ENCODE results near the gene TNFSF4.

The TNFSF4 gene

DNA sequence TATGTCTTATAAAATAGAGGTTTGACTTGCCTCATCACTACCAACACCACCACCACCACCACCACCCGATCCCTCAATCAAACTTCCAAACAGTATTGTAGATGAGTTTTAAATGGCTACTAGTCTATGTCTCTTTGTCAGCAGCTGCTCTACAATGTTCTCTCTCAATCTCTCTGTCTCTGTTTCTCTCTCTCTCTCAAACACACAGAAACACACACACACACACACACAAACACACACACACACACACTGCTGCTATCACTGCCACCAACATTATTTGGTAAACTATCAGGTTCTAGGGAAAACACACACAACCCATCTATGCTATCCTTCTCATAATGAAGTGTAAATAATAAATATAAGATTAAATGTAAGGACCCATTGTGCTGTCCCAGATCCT is 2.4 kb downstream of the TNFSF4 start:
- TF ChIP-seq, protein P1, sequence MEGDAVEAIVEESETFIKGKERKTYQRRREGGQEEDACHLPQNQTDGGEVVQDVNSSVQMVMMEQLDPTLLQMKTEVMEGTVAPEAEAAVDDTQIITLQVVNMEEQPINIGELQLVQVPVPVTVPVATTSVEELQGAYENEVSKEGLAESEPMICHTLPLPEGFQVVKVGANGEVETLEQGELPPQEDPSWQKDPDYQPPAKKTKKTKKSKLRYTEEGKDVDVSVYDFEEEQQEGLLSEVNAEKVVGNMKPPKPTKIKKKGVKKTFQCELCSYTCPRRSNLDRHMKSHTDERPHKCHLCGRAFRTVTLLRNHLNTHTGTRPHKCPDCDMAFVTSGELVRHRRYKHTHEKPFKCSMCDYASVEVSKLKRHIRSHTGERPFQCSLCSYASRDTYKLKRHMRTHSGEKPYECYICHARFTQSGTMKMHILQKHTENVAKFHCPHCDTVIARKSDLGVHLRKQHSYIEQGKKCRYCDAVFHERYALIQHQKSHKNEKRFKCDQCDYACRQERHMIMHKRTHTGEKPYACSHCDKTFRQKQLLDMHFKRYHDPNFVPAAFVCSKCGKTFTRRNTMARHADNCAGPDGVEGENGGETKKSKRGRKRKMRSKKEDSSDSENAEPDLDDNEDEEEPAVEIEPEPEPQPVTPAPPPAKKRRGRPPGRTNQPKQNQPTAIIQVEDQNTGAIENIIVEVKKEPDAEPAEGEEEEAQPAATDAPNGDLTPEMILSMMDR (IDR thresholded peaks at IDR 0.05; ENCODE audit: poor library complexity, severe bottlenecking): no peak
- Histone ChIP-seq H3K36me3 (ENCODE audit: low read depth) (no peaks in the 10 kb centered on the region), H3K27ac (ENCODE audit: poor library complexity, severe bottlenecking) (no peak overlapping the region), H3K9me3 (ENCODE audit: severe bottlenecking) (no peaks in the 10 kb centered on the region), H3K4me1 (ENCODE audit: insufficient read depth, poor library complexity, severe bottlenecking) (peaks cover 6% of the 10 kb centered on the region), H3K27me3 (ENCODE audit: insufficient read depth, poor library complexity, severe bottlenecking) (no peaks in the 10 kb centered on the region), H3K4me3 (ENCODE audit: severe bottlenecking) (no peak overlapping the region)
- ATAC-seq (ENCODE audit: low read depth) (no peak), DNase-seq (ENCODE audit: low spot score) (no peak)

GRCh38 chr1:173202424-173203145 is 4.5 kb downstream of the TNFSF4 start:
- no peaks in the 10 kb centered on the region for H3K27me3 ChIP-seq (ENCODE audit: insufficient read depth, poor library complexity, severe bottlenecking)
- no peaks in the 10 kb centered on the region for H3K9me3 ChIP-seq (ENCODE audit: severe bottlenecking)
- H3K4me3 ChIP-seq (ENCODE audit: severe bottlenecking): no peak overlapping the region
- no peak overlapping the region for H3K27ac ChIP-seq (ENCODE audit: poor library complexity, severe bottlenecking)
- H3K36me3 ChIP-seq (ENCODE audit: low read depth): no peaks in the 10 kb centered on the region
- peaks cover 6% of the 10 kb centered on the region for H3K4me1 ChIP-seq (ENCODE audit: insufficient read depth, poor library complexity, severe bottlenecking)
- TF ChIP-seq, protein P1 (IDR thresholded peaks at IDR 0.05; ENCODE audit: poor library complexity, severe bottlenecking): peak; percentile 85
- ATAC-seq (ENCODE audit: low read depth) (peak; percentile 67), DNase-seq (ENCODE audit: low spot score) (no peak)

- H3K27ac ChIP-seq (ENCODE audit: poor library complexity, severe bottlenecking): no peak overlapping the region
- no peak overlapping the region for H3K4me3 ChIP-seq (ENCODE audit: severe bottlenecking)
- no peaks in the 10 kb centered on the region for H3K27me3 ChIP-seq (ENCODE audit: insufficient read depth, poor library complexity, severe bottlenecking)
- TF ChIP-seq, protein P1 (IDR thresholded peaks at IDR 0.05; ENCODE audit: poor library complexity, severe bottlenecking): no peak
- H3K36me3 ChIP-seq (ENCODE audit: low read depth): no peaks in the 10 kb centered on the region
- no peak for ATAC-seq (ENCODE audit: low read depth)
- H3K4me1 ChIP-seq (ENCODE audit: insufficient read depth, poor library complexity, severe bottlenecking): peaks cover 6% of the 10 kb centered on the region
- H3K9me3 ChIP-seq (ENCODE audit: severe bottlenecking): no peaks in the 10 kb centered on the region
- DNase-seq (ENCODE audit: low spot score): no peak
Observed at GRCh38 chr1:173201969-173202368, 5.2 kb downstream of the TNFSF4 start.

DNA sequence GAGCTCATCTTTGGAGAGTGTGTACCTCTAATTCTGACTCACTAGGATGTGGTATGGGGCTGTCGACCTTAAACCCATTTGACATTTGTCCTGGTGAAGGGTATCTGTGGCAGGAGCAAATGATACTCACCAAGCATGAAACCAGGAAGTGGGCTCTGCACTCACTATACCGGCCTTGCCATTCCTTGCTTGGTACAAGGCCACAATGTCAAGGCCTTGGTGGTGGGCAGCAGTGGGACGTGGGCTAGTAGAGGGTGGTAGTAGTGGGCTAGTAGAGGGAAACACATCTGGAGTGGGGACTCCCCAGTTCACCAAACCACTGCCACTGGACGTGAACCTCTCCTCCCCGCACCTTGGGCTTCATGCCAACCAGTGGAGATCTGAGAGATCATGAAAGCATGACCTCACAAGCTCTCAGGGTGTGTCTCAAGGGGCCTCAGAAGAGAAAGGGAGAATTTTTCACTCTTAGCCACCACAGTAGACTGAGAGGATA is 11.5 kb downstream of the TNFSF4 start:
- Histone ChIP-seq H3K4me3 (ENCODE audit: severe bottlenecking) (no peak overlapping the region), H3K9me3 (ENCODE audit: severe bottlenecking) (no peaks in the 10 kb centered on the region), H3K4me1 (ENCODE audit: insufficient read depth, poor library complexity, severe bottlenecking) (peaks cover 6% of the 10 kb centered on the region), H3K36me3 (ENCODE audit: low read depth) (no peaks in the 10 kb centered on the region), H3K27ac (ENCODE audit: poor library complexity, severe bottlenecking) (no peak overlapping the region), H3K27me3 (ENCODE audit: insufficient read depth, poor library complexity, severe bottlenecking) (no peaks in the 10 kb centered on the region)
- ATAC-seq (ENCODE audit: low read depth): no peak
- DNase-seq (ENCODE audit: low spot score): no peak
- TF ChIP-seq, protein P1 (IDR thresholded peaks at IDR 0.05; ENCODE audit: poor library complexity, severe bottlenecking): no peak

DNA sequence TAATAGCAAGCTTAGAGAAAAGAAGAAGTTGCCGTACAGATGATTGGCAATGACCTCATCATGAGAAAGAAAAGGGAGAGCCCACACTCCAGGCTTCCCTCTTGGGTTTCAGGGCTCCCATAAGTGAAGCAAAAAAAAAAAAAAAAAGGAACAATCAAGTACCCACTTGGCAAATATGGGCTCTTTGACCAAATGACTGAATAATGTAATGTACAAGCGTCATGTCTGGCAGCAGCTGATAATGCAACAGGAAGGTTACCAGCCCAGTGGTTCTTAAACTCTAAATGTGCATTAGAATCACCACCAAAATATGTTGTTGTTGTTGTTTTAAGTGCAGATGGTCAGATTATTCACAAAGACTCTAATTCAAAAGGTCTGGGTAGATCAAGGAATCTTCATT is 13.5 kb downstream of the TNFSF4 start:
- TF ChIP-seq, protein P1 (IDR thresholded peaks at IDR 0.05; ENCODE audit: poor library complexity, severe bottlenecking): no peak
- no peaks in the 10 kb centered on the region for H3K9me3 ChIP-seq (ENCODE audit: severe bottlenecking)
- H3K4me1 ChIP-seq (ENCODE audit: insufficient read depth, poor library complexity, severe bottlenecking): peaks cover 14% of the 10 kb centered on the region
- H3K36me3 ChIP-seq (ENCODE audit: low read depth): no peaks in the 10 kb centered on the region
- DNase-seq (ENCODE audit: low spot score) (no peak), ATAC-seq (ENCODE audit: low read depth) (no peak)
- H3K27me3 ChIP-seq (ENCODE audit: insufficient read depth, poor library complexity, severe bottlenecking): no peaks in the 10 kb centered on the region
- H3K27ac ChIP-seq (ENCODE audit: poor library complexity, severe bottlenecking): no peak overlapping the region
- H3K4me3 ChIP-seq (ENCODE audit: severe bottlenecking): no peak overlapping the region
